ENCODE measurements around the gene SLC13A2. TPM values are rescaled to one million over a fixed set of nuclear protein-coding genes. Genes with fewer than 3 reads are reported as not detected.
A peak's percentile ranks its signal among the peaks of the same experiment; 100 is the strongest.

SLC13A2 gene
- total and polyA plus RNA-seq, 2 of the 4 experiments (the other 2 are of a cell fraction) = not detected

GRCh38 chr17:28449859-28450258 lies 23.6 kb upstream of the SLC13A2 start:
- no peak overlapping the region for H3K27ac ChIP-seq (ENCODE audit: insufficient read depth, low read length)
- H4K20me1 ChIP-seq (ENCODE audit: insufficient read depth, low read length) = no peaks in the 10 kb centered on the region
- dilution Hi-C loops (cut with HindIII; ENCODE audit: low sequenced_read_pairs, unreplicated experiment) (no loop called here), in situ Hi-C loops (cut with MboI; ENCODE audit: low sequenced_read_pairs) (no loop called here), intact Hi-C loops (cut with micrococcal nuclease) (no loop called here)
- no peaks in the 10 kb centered on the region for H3K9me1 ChIP-seq (ENCODE audit: insufficient read depth, low read length)
- H4K8ac ChIP-seq (ENCODE audit: low read depth in 2 of 2, low read length in 2 of 2) = no peak overlapping the region
- no peak overlapping the region for H3K56ac ChIP-seq (ENCODE audit: extremely low read depth, insufficient read depth, low read length)
- no peak overlapping the region for H2AFZ ChIP-seq (replicated peaks; ENCODE audit: low read length, poor library complexity)
- ATAC-seq (ENCODE audit: low read depth) (no peak), DNase-seq (no peak)
- ChIA-PET POLR2A (ENCODE audit: unreplicated experiment) (no interaction called here), CTCF (no interaction called here)
- H3K23ac ChIP-seq (ENCODE audit: low read depth, low read length) = no peak overlapping the region
- H3K4ac ChIP-seq (ENCODE audit: low read depth, low read length) = no peak overlapping the region
- H4K5ac ChIP-seq (ENCODE audit: low read depth, low read length) = no peak overlapping the region
- H2AK5ac ChIP-seq (ENCODE audit: low read depth, low read length) = no peak overlapping the region
- H2BK120ac ChIP-seq (ENCODE audit: low read depth, low read length) = no peak overlapping the region
- no peak overlapping the region for H4K91ac ChIP-seq (ENCODE audit: insufficient read depth, low read depth, low read length)
- H3K4me1 ChIP-seq (ENCODE audit: control insufficient read depth, insufficient read depth, low read length) = no peaks in the 10 kb centered on the region
- H3K36me3 ChIP-seq (ENCODE audit: control insufficient read depth, insufficient read depth, low read length) = no peaks in the 10 kb centered on the region
- peaks cover 10% of the 10 kb centered on the region for H3K27me3 ChIP-seq (ENCODE audit: control insufficient read depth, insufficient read depth, low read length)
- H3K79me1 ChIP-seq (ENCODE audit: low read depth in 1 of 2, low read length in 2 of 2) = no peaks in the 10 kb centered on the region
- no peaks in the 10 kb centered on the region for H3K9me3 ChIP-seq (ENCODE audit: control insufficient read depth, insufficient read depth, low read length)
- H3K4me2 ChIP-seq (ENCODE audit: low read depth, low read length) = no peak overlapping the region
- H3K4me3 ChIP-seq (ENCODE audit: insufficient read depth, low read depth, low read length) = no peak overlapping the region
- no peak overlapping the region for H2BK5ac ChIP-seq (ENCODE audit: low read depth, low read length, poor library complexity, severe bottlenecking)
- H2AK9ac ChIP-seq (replicated peaks; ENCODE audit: low read depth, low read length, poor library complexity) = no peak overlapping the region
- no peak overlapping the region for H2BK20ac ChIP-seq (ENCODE audit: low read depth, low read length)
- BruUV-seq (replicated peaks) = no TSS peak
- H3K9ac ChIP-seq (ENCODE audit: low read depth, low read length) = no peak overlapping the region
- H3K18ac ChIP-seq (ENCODE audit: low read depth, low read length) = no peak overlapping the region
- TF ChIP-seq CHD1 (IDR thresholded peaks at IDR 0.05; ENCODE audit: low read depth, low read length) = no peak
- no peak for TF ChIP-seq MAZ (IDR thresholded peaks at IDR 0.05; ENCODE audit: borderline replicate concordance, low read depth, low read length)
- peak; percentile 75 for TF ChIP-seq MAFK (IDR thresholded peaks at IDR 0.05; ENCODE audit: low read depth, low read length)
- TF ChIP-seq USF2 (IDR thresholded peaks at IDR 0.05; ENCODE audit: low read depth, low read length) = no peak
- no peak for TF ChIP-seq FOS (IDR thresholded peaks at IDR 0.05; ENCODE audit: low read depth, low read length)
- no peak for TF ChIP-seq NFE2L2 (IDR thresholded peaks at IDR 0.05; ENCODE audit: low read depth, low read length)
- WGBS, 2 experiments (ENCODE audit: extremely low coverage in 2 of 2, insufficient read length in 1 of 2) = no CpG with 5 or more reads among the region's 1 CpG
- H3K14ac ChIP-seq (replicated peaks; ENCODE audit: low read depth, low read length) = no peak overlapping the region
- no peak overlapping the region for H2BK15ac ChIP-seq (ENCODE audit: low read depth, low read length)
